GM12873 (cell line): Measurements from ENCODE around the gene HLA-A.

ENCODE experiments used
- CTCF ChIP-seq: IDR thresholded peaks from 2 replicates; pipeline ENCODE4 v1.5.1; 2012; ENCODE audit warnings: low read depth, mild to moderate bottlenecking, moderate library complexity, low read length, control low read depth; ENCODE audit not compliant: insufficient read depth; ENCODE audit errors: missing control alignments

The HLA-A gene

GRCh38 chr6:29938746-29939508, 3.4 kb upstream of the HLA-A start:
- TF ChIP-seq CTCF, result no peak

GRCh38 chr6:29941016-29941415, 1.3 kb upstream of the HLA-A start:
- TF ChIP-seq CTCF, result no peak

- no peak for TF ChIP-seq CTCF
Measured at GRCh38 chr6:29941471-29941870, 861 bp upstream of the HLA-A start.

GRCh38 chr6:29941916-29942274, 437 bp upstream of the HLA-A start:
- TF ChIP-seq CTCF, result no peak

- TF ChIP-seq CTCF, result no peak
Measured at GRCh38 chr6:29943053-29943966, 978 bp downstream of the HLA-A start.

- no peak for TF ChIP-seq CTCF
Measured at GRCh38 chr6:29945281-29945820, 3.0 kb downstream of the HLA-A start.

- TF ChIP-seq CTCF, result no peak
Measured at GRCh38 chr6:29946223-29947076, 4.1 kb downstream of the HLA-A start.
